ENCODE measurements around the gene TEKT5. TPM values are rescaled to one million over a fixed set of nuclear protein-coding genes. Genes with fewer than 3 reads are reported as not detected.

The TEKT5 gene
- total RNA-seq, 3 donors from 2014 or later: not detected

DNA sequence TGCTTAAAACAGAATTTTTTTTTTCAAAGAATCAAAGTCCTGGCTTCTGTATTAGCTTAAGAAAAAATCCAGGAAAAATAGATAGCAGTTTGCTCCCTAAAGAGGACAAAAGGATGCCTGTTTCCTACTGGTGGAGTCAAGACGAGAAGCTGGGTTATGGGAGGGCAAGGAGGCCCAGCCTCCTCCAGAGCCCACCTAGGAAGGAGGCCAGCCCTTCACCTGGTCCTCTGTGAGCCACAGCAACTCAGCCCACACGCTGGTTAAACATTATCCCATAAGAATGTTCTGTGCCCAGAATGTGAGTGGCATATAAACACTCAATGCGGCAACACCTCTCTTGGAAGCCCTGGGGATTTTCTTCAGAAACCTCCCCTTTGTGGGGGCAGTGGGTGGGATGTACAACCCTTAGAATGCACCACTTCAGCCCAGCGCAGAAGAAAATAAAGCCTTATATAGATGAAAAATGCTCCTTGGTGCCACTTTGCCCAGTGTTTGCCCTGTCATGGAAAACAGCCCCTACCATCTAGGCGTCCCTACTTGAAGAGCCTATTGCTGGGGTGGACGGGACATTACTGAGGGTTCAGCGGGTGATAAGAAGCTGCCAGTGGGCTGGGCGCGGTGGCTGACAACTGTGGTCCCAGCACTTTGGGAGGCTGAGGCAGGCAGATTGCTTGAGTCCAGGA, 48.0 kb downstream of the TEKT5 start:
- no peaks in the 10 kb centered on the region for H3K4me1 ChIP-seq
- DNase-seq (ENCODE audit: low spot score in 2 of 2): no peak
- no peak overlapping the region for H3K4me3 ChIP-seq
- no peak for TF ChIP-seq POLR2AphosphoS5 (IDR thresholded peaks at IDR 0.05)
- TF ChIP-seq, protein P1, sequence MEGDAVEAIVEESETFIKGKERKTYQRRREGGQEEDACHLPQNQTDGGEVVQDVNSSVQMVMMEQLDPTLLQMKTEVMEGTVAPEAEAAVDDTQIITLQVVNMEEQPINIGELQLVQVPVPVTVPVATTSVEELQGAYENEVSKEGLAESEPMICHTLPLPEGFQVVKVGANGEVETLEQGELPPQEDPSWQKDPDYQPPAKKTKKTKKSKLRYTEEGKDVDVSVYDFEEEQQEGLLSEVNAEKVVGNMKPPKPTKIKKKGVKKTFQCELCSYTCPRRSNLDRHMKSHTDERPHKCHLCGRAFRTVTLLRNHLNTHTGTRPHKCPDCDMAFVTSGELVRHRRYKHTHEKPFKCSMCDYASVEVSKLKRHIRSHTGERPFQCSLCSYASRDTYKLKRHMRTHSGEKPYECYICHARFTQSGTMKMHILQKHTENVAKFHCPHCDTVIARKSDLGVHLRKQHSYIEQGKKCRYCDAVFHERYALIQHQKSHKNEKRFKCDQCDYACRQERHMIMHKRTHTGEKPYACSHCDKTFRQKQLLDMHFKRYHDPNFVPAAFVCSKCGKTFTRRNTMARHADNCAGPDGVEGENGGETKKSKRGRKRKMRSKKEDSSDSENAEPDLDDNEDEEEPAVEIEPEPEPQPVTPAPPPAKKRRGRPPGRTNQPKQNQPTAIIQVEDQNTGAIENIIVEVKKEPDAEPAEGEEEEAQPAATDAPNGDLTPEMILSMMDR (IDR thresholded peaks at IDR 0.05): no peak
- TF ChIP-seq POLR2A (IDR thresholded peaks at IDR 0.05): no peak
- H3K9me3 ChIP-seq: no peaks in the 10 kb centered on the region
- no peaks in the 10 kb centered on the region for H3K36me3 ChIP-seq
- intact Hi-C loops (cut with DNase I; ENCODE audit: low total_unique reads): no loop called here
- H3K27ac ChIP-seq: no peak overlapping the region
- no peaks in the 10 kb centered on the region for H3K27me3 ChIP-seq

DNA sequence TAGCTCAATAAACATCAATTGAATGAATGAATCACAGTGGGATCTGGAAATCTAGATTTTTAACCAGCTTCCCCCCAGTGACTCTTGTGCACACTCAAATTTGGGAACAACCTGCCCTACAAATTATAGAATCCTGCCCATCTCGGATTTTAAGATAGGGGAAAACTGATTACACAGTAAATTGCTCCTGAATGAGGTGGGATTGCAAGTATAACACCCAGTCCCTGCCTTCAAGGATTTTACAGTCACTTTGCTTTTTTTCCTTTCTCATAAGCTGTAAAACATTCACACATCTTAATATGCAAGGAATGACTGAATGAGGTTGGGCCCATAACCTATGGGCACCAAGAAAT, 48.5 kb downstream of the TEKT5 start:
- H3K27ac ChIP-seq: no peak overlapping the region
- TF ChIP-seq POLR2A (IDR thresholded peaks at IDR 0.05) (no peak), POLR2AphosphoS5 (IDR thresholded peaks at IDR 0.05) (no peak)
- TF ChIP-seq, protein P1 (IDR thresholded peaks at IDR 0.05): no peak

DNA sequence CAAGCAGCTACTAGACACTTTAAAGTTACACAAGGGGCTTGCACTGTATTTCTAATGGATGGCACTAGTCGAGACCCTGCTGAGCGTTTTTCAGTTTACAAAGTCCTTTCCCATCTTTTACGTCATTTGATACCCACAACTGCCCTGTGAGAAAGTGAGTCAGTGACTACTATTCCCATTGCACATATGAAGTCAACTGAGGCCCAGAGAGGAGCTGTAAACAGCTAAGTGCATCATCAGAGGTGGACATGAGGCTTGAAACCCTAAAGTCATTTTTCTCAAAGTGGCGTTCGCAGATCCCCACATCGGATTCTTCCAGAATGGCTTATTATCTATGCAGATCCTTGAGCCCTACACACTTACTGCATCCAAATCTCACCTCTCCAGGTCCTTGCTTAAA, 50.6 kb downstream of the TEKT5 start:
- TF ChIP-seq, protein P1 (IDR thresholded peaks at IDR 0.05): no peak
- TF ChIP-seq POLR2AphosphoS5 (IDR thresholded peaks at IDR 0.05): no peak
- no peak for TF ChIP-seq POLR2A (IDR thresholded peaks at IDR 0.05)
- DNase-seq (ENCODE audit: low spot score in 2 of 2): no peak
- Histone ChIP-seq H3K9me3 (no peaks in the 10 kb centered on the region), H3K36me3 (no peaks in the 10 kb centered on the region), H3K4me1 (no peaks in the 10 kb centered on the region), H3K27ac (no peak overlapping the region), H3K27me3 (no peaks in the 10 kb centered on the region), H3K4me3 (no peak overlapping the region)
- intact Hi-C loops (cut with DNase I; ENCODE audit: low total_unique reads): no loop called here

More for the DNA sequence above, 48.5 kb downstream of the TEKT5 start:
- intact Hi-C loops (cut with DNase I; ENCODE audit: low total_unique reads): no loop called here
- Histone ChIP-seq H3K27me3 (no peaks in the 10 kb centered on the region), H3K36me3 (no peaks in the 10 kb centered on the region), H3K9me3 (no peaks in the 10 kb centered on the region), H3K4me3 (no peak overlapping the region), H3K4me1 (no peaks in the 10 kb centered on the region)
- no peak for DNase-seq (ENCODE audit: low spot score in 2 of 2)

GRCh38 chr16:10642964-10643363, 51.8 kb downstream of the TEKT5 start:
- Histone ChIP-seq H3K27ac (no peak overlapping the region), H3K27me3 (no peaks in the 10 kb centered on the region), H3K36me3 (no peaks in the 10 kb centered on the region), H3K4me3 (no peak overlapping the region), H3K4me1 (no peaks in the 10 kb centered on the region), H3K9me3 (no peaks in the 10 kb centered on the region)
- intact Hi-C loops (cut with DNase I; ENCODE audit: low total_unique reads): no loop called here
- no peak for DNase-seq (ENCODE audit: low spot score in 2 of 2)
- TF ChIP-seq, protein P1 (IDR thresholded peaks at IDR 0.05): no peak
- no peak for TF ChIP-seq POLR2AphosphoS5 (IDR thresholded peaks at IDR 0.05)

DNA sequence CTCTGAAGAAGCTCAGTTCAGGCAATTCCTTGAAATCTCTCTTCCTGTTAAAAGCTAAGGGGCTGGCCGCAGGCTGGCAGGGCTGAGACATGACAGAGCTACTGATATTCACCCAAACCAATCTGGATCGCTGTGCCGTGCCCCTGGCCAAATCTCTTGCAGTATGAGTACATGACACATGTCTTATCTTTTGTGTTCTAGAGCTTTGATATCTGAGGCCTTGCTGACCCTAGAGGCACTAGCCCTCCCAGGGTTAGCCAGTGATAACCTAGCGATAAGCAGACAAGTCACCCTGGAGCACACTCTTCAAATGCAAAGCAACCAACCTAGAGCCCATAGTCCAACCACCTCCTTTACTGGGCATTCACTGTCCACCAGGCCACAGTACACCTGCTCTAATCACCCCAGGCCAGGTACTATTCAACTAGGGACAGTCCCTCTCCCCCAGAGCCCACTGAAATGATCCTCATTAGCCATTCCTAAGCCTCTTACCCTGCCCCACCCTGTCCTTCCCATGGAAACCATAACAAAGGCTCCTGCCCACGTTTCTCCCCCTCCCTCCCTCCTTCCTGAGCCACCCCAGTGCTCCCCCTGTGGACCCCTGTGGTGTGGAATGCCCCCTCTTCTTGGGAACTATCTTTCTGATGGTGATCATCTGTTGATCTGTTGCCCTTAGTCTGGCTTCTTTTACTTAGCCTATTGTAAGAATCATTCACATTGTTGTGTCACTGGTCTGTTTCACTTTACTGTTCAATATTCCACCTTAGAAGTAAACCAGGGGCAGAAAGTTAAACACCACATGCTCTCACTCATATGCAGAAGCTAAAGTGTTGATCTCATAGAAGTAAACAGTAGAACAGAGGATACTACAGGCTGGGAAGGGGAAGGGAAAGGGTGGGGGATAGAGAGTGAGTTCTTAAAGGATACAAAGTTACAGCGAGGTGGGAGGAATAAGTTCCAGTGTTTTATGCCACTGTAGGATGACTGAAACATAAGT, 52.5 kb downstream of the TEKT5 start:
- H3K4me1 ChIP-seq: no peaks in the 10 kb centered on the region
- H3K27me3 ChIP-seq: no peaks in the 10 kb centered on the region
- no peaks in the 10 kb centered on the region for H3K9me3 ChIP-seq
- intact Hi-C loops (cut with DNase I; ENCODE audit: low total_unique reads): no loop called here
- H3K27ac ChIP-seq: no peak overlapping the region
- no peak for DNase-seq (ENCODE audit: low spot score in 2 of 2)
- H3K36me3 ChIP-seq: no peaks in the 10 kb centered on the region
- TF ChIP-seq POLR2A (IDR thresholded peaks at IDR 0.05): no peak
- TF ChIP-seq, protein P1 (IDR thresholded peaks at IDR 0.05): no peak
- no peak for TF ChIP-seq POLR2AphosphoS5 (IDR thresholded peaks at IDR 0.05)
- no peak overlapping the region for H3K4me3 ChIP-seq

Data from breast epithelium (tissue), 4 donors.